NCI-H1436 treated with DMSO at 0.1 percent for 48 hours (cell line): ENCODE data around the gene MARCHF4.
"Not testable (repeated sequence)": the region's sequence is repeated elsewhere in the genome, so short reads cannot be mapped to it uniquely, and the experiment has no call there.

ENCODE experiments used
- DNase-seq: peaks from one replicate; lab custom pipeline; 2025; lab: John Stamatoyannopoulos, UW

The MARCHF4 gene

DNA sequence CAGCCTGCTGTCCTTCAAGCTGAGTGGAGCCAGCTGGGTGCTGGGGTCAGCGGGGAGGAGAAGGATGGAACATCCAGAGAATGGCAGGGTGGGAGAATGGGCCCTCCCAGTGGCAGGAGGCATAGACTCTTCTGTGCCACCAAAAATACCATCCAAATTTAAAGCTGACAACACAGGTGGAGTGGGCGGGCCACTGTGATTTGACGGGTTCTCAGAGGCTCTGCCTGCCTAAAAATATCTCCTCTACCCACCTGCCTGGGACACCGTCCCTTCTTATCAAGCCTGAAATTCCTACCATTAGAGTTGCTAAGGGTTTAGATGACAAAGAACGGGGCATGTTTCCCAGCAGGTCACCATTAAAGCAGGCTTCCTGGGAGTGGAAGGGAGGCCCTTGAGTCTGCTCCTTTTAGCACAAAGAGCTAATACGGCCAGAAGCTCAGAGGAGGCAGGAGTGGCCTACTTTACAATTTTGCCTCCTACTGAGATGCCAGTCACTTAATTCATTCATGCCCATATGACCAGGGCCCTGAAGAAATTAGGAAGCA is 19.8 kb upstream of the MARCHF4 start:
- DNase-seq, result no peak

DNA sequence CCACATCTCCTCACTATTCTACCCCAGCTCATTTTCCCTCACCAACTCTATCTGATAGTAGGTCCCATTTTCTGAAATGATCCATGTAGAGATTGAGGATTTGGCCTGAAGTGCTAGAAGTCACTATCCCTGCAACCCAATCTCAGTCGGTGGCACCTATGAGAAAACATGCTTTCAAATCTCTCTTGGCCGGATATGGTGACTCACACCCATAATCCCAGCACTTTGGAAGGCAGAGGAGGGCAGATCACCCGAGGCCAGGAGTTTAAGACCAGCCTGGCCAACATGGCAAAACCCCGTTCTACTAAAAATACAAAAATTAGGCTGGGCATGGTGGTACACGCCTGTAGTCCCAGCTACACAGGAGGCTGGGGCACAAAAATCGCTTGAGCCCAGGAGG is 19.1 kb upstream of the MARCHF4 start:
- DNase-seq, result no peak

DNA sequence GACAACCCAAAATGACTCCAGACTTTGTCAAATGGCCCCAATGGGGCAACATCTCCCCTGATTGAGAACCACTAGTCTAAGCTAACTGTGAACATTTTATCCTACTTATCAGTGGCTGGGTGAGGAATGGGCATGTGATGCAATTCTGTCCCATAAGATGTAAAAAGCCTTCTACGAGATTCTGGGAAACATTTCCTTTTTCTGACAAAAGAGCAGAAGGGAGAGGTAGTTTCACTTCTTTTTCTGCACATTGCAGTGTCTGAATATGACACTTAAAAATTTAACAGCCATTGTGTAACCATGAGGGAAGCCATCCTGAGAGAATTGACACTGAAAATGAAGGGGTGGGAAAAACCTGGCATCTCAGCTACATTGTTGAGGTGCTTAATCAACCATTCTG is 17.3 kb upstream of the MARCHF4 start:
- DNase-seq, result no peak

DNA sequence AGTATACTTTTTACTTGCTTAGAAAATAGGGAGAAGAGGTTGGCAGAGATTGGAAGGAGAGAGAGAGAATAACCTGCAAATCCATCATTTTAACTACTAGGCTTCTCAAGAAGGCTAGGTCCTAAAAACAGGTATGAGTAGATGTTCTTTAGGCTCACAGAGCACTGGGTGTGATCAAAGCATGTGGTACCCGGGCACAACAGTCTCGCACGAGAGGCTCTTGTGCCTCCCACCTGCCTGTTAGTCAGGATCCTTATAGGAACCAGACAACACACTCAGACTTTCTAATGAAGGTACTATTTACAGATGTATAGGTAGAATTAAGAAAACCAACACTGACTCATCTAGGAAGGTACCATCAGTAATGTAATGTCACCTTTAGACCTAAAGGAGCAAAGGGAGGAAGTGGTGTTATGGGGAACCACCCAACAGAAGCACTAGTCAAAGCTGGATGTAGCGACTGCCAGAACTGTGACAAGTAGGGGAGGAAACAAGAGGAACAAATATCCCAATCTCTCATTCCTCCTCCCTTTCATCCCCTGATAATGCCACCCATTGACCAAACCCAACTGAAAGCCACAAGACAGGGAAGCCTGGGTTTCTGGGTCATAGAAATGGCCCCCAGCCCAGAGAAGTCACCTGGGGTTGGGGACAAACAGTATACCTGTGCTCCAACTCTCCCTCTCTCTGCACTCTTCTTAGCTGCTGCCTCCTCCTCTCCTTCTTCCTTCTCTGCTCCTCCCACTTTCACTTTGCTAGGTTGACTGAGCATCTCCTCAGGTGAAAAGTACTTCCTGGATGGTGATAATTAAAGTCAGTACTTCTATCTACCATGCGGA is 16.0 kb upstream of the MARCHF4 start:
- DNase-seq, result no peak

DNA sequence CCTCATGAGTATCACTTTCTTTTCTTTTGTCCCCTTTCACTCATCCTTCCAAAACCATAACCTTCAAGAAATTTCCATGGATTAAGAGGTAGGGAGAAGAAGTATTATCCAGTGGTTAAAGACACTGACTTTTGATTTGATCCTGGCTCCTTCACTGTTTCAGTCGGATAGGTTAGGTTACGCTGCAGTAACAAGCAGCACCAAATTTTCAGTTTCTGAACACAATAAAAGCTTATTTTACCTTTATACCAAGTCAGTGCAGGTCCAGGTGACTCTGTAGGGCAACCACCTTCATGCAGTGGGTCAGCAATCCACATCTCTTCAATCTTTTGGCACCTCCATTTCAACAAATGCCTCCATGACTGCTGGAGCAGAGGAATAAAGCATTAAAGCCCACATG is 15.0 kb upstream of the MARCHF4 start:
- DNase-seq, result no peak

DNA sequence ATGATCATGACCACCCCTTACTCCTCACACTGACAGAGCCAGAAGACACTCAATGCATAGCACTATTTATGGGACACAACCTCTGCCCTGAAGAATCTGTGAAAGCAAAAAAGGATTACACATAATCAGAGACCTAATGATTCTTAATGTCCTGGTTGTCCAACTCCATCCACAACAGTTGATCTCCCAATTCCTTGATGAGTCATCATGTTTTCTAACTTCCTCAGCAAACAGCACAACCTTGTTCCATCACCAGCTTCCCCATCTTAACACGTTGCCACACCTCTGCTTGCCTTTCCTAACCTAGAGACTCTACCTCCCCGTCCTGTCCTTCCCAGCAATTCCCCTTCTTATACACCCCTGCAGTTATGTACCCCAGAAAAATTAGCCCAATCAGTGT is 13.2 kb upstream of the MARCHF4 start:
- DNase-seq, result no peak

DNA sequence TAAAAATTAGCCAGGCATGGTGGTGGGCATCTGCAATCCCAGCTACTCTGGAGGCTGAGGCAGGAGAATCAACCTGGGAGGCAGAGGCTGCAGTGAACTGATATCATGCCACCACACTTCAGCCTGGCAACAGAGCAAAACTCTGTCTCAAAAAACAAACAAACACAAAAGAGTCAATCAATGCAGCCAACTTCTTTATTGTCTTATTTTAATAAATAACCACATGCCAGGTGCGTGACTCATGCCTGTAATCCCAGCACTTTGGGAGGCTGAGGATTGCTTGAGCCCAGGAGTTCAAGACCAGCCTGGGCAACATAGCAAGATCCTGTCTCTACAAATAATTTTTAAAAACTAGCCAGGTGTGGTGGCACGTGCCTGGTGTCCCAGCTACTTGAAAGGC is 12.1 kb upstream of the MARCHF4 start:
- not testable (repeated sequence) for DNase-seq

DNA sequence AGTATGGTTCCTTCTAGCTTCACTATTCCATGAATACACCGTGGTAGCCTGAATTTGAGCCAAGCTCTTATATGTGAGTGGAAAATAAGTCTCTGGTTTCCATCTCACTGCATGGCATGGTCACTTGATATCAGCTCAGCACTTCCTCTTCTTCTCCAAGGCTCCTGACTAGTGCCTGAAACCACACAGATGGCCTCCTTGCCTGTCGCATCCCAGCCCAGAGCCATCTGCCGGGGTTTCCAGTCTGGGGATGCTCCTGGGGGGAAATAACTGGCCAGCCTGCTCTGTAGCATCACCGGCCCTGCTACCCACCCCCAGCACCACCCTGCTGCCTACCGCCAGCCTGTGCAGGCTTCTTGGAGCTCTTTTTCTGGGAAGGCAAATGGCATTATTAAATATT is 7.7 kb upstream of the MARCHF4 start:
- no peak for DNase-seq

DNA sequence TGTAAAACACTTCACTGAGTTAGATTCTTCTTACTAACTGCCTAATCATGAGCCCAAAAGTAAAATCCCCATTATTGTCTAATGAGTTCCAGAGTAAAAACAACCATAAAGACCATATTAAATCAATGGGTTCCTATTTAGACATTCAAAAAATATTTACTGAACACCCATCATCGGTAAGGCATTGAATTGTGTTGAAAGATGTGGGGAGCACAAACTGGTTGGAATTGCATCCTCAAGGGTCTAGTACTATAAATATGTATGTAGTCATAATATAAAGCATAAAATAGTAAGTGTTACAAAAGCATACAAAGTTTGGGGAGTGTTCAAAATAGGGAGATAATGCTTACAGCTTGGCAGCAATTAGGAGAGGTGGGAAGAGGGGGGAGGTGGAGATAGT is 3.0 kb upstream of the MARCHF4 start:
- no peak for DNase-seq

DNA sequence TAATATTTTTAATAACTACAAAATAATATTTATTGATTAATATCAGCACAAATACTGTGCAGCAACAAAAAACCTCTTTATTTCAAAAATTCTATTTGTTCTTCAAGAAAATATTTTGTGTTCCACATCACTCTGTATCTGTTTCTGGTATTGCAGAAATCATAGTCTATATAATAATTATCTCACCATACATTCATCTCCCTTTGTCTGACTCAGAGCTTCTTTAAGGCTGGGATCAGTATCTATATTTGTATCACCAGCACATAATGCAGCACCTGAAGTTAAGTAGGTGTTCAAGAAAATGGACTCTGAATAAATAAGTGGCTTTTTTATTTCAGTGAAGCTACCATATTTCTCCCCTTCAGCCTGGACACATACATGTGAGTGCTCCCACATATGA is 1.6 kb upstream of the MARCHF4 start:
- DNase-seq, result no peak

DNA sequence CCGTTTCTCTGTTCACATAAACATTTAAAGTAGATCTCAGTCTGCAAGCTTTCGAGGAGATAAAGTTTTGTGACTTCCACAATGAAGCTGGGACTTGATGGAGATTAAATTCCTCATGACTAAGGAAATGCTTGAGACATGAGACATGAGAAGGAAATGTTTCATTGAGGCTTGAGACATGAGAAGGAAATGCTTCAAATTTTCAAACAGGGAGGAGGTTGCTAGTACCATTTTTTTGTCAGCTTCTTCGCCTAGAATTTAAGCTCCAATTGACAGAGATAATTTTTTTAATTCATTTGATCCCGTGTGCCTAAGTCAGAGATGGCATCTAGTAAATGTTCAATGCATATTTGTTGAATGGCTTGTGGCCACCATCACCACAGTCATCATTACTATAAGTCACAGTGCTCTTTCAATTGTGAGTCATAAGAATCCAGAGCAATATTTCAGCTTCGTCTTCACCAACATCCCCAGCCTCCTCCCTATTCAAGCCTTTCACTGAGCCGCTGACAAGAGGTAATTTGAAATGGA is 543 bp upstream of the MARCHF4 start:
- no peak for DNase-seq

DNA sequence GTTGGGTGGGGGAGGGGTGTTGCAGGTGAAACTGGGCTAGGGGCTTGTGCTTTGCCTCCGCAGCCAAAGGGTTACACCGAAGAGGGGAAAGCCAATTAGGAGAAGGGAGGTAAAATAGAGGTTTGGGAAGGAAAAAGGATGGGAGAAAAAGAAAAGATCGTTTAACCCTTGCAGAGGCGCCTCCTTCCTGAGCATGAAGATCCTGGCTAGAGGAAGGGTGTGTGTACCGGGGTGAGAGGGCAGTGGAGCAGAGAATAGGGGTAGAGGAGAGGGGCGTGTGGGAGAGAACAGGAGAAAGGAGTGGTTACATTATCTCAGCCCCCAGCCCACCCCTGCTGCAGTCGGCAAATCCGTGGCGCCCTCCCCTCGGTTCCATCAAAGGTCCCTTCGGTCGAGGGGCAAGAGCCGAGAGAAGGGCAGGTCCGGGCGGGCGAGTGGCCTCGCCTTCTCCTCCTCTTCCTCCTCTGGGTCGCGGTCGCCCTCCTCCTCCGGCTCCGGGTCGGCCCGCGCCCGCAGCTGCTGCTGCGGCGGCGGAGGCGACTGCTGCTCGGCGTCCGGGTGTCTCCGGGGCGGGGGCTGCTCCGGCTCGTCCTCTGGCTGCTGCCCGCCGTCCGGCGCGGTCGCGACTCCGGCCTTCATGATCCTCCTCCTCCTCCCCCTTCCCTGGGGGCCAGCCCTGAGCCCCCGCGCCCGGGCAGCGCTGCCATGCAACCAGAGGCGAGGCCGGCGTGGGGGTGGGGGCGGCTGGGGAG is 1.1 kb downstream of the MARCHF4 start:
- no peak for DNase-seq

DNA sequence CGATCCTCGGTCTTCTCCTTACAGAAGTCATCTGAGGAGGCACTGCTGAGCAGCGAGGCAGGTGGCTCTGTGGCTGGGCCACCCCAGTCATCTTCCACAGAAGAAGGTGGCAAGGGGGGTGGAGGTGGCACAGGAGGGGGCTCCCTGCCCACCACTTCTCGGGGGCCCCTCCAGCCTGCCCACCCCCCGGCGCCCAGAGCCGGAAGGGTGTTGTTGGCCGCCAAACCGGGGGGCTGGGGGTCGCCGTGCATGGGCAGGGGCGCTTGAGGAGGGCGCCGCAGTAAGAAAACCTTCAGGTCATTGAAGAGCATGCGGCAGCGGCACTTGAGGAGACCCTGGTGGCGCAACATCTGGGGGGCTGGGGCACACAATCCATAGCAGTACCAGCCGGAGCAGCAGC is 2.5 kb downstream of the MARCHF4 start:
- no peak for DNase-seq

DNA sequence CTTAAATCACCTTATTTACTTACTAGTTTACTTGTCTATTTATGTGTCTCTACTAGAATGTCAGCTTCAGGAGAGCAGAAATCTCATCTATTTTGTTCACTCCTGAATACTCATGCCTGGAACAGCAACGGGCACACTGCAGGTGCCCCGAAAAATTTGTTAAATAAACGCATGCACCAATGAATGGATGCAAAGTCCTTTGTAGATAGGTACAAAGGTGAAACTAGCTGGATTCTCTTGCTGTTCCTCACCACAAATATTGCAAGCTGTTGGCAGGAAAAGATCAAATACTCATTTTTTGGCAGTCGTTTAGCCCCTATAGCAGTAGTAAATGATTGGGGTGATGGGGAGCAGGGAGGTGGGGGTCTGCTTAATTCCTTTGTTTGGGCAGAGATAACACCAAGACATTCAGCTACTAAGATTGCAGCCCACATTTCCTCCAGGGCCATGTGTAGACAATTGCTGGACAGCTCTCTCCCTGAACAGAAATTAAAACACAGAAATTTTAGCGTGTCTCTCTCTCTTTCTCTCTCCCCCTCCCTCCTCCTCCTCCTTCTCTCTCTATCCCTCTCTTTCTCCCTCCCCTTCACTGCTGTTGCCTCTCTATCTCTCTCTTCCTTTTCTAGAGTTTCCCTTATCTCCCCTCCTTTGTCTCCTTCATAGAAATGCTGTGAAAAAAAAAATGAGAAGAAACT is 5.4 kb downstream of the MARCHF4 start:
- no peak for DNase-seq

DNA sequence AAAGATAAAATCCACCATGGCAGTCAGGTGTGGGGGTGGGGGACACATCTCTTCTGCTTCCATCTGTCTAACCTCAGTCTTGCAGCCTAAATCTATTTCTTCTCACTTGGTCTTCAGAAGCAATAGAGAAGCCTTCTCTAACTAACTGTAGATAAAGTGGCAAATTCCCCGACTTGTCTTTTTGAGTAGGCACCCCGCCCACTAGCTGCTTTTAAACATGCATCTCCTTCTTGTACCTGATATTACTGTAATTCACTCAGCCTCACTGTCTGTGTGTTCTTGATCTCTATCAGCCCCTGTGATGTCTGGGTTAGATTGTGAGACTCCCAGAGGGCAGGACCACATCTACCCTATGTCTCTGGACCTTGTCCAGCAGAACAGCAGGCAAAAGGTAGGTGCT is 6.8 kb downstream of the MARCHF4 start:
- DNase-seq, result no peak

DNA sequence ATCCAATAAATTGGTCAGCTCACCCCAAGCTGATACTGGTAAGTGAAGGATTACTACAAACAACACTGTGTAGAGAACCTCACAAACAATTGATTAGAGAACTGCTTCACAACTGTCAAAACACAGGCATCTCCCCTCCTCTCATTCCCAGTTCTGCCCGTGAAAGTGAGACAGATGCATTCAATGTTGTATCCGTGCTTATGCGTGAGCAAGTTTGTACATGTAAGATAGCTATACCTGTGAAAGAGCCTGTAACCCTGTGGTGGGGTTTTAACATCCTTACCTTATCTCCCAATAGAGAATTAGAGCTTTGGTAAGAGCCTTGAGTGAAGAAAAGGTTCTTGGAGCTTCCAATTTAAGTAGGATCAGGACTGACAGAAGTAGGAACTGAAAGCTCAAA is 9.1 kb downstream of the MARCHF4 start:
- DNase-seq, result no peak

DNA sequence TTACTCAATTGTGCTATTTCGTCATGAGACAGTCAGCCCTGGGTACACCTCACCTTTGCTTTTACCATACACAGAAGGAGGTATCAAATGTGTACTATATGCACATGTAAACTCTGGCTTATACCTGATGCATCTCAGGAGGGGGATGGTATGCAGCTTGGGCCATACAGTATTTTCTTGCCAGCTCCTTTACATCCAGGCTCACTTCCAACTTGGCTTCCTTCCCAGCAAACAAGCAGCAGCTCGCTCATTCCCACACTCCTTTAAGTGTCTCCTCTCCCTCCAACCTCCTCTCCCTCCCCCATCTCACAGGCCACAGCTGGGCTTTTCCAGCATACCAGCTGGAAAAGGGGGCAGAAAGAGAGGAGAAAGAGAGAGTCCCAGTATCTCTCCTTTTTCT is 9.6 kb downstream of the MARCHF4 start:
- no peak for DNase-seq

DNA sequence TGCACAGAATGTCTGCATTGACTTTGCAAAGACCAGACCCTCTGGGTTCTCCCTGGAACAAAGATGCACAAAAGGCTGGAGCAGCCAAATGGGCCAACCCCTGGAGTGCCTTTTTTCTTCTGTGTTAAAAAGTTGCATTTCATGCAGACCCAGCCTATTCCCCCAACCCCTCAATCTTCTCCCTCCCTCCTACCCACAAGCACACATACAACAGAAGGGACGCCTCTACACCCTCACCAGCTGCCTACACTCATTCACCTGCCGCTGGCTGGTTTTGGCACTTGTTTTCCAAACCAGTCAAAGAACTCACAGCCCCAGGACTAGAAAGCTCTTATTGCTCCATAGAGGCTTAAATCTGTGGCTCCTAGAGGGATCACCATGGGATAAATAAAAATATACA is 16.6 kb downstream of the MARCHF4 start:
- DNase-seq, result no peak

DNA sequence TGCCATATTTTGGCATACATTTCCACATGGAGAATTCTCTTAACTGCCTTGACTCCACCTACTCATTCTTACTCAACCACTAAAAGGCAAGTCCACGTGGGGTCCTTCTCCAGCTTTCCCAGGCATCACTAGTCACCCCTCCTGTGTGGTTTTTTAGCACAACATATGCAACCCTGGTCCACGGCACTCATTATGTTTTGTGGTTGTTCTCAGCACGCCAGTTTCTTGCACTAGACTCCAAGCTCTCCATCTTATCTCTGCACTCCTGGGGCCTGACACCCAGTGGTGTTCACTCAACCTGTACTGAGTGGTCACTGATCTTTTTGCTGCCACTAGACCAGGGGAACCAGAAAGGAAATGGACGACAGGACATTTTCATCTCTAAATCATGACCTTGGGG is 18.0 kb downstream of the MARCHF4 start:
- DNase-seq, result no peak

DNA sequence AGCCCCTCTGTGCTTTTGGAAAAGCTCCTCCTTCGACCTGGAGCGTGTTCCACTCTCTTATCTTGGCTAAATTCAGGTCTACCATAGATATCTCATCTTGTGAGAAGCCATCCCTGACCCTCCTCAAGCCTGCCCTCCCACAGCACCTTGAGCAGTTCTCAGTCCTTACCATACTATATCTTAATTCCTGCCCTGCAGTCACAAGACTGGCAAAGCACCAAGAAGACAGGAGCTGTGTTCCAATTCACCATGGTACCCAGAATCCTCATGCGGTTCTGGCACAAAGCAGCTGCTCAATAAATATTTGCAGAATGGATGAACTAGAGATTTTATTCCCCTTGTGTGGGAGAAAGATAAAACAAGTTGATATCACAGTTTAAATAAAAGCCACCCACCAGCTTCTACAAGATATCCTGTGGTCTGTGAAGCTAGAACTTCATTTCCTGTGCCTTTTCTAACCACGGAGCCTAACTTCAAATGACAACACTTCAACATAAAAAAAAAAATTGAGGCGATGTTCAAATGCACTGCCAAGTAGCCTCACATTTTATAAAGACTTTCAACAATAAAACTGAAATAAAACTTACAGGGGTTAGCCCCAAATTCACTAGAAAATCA is 19.5 kb downstream of the MARCHF4 start:
- no peak for DNase-seq

DNA sequence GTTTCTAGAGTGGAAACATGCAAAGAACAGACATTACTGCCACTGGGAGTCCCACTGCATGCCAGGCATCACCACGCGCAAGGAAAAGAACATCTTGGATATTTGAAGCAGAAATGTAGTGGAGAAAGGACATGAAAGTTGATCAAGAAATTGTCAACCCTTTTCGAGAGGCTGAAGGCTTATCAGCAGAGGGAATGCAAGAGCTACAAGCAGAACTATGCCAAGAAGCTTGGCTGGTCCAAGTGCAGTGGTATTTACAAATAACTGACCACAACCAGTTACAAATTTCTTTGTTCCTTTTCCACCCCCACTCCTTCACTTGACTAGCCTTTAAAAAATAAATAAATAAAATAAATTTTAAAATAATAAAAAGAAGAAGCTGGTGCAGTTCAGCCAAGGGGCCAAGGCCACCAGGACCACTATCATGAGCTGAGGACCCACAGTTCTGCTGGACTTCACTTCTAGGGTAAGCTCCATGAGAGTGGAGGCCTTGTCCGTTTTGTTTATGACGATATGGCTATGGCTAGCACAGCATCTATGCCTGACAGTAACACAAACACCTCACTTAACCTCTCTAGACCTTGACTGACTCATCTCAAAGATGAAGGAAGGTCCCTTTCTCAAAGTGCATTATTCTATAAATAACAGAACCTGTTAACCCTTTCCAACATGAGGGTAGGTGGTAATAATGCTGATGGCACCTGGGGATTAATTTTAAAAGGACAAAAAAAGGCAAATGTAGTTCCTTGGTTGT is 20.9 kb downstream of the MARCHF4 start:
- no peak for DNase-seq
